Neural progenitor cell (in vitro differentiated cells): ENCODE data around the gene PURA.

ENCODE experiments used
- EZH2phosphoT487 ChIP-seq: fragments of 200-600 bp; sonication (generic); IDR thresholded peaks from 2 replicates; pipeline ENCODE4 v1.6.1; 2017; ENCODE audit warnings: antibody characterized with exemption
- TF ChIP-seq, protein P1 (sequence below): fragments of 200-600 bp; sonication (generic); IDR thresholded peaks from 2 replicates; pipeline ENCODE4 v1.5.1; 2017; ENCODE audit warnings: antibody characterized with exemption, mild to moderate bottlenecking

DNA sequence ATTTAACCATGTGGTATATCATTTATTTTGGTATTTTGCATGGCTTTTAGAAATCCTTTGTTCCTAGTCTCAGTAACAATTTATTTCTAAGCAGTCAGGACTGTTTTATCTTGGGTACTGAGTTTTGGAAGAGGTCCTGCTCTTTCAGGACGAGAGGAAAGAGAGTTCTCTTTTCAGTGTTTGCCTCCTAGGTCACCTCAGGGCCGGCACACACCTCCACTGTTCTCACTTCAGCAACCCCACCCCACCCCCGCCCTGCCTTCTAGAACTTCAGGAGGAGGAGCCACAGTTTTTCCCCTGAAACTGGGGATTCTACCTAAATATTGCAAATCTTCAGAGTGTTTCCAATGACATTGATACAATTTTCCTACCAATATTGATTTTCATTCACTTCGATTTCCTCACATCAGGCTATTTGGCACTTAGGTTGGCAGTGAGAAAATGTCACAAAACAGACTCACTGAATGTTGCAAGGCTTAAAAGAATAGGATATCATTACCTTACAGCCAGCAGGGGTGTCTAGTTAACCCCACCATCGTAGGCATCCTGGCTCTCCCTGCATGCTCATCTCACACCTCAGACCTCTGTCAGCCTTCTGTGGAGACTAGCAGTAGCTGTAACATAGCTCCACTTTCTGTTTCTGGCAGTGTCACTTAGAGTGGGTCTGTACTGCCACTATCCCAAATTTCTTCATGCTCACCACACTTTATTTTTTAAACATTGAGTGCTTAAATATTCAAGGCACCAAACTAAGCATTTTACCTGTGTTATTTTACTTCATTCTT lies 17.2 kb downstream of the PURA start:
- TF ChIP-seq, protein P1, sequence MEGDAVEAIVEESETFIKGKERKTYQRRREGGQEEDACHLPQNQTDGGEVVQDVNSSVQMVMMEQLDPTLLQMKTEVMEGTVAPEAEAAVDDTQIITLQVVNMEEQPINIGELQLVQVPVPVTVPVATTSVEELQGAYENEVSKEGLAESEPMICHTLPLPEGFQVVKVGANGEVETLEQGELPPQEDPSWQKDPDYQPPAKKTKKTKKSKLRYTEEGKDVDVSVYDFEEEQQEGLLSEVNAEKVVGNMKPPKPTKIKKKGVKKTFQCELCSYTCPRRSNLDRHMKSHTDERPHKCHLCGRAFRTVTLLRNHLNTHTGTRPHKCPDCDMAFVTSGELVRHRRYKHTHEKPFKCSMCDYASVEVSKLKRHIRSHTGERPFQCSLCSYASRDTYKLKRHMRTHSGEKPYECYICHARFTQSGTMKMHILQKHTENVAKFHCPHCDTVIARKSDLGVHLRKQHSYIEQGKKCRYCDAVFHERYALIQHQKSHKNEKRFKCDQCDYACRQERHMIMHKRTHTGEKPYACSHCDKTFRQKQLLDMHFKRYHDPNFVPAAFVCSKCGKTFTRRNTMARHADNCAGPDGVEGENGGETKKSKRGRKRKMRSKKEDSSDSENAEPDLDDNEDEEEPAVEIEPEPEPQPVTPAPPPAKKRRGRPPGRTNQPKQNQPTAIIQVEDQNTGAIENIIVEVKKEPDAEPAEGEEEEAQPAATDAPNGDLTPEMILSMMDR, result no peak
- TF ChIP-seq EZH2phosphoT487, result no peak
